K562 (cell line): ENCODE data around the gene ZNF599. TPM values are rescaled to one million over a fixed set of nuclear protein-coding genes. Genes with fewer than 3 reads are reported as not detected.

ENCODE experiments used
- FOXJ3 ChIP-seq: sonication (generic); formaldehyde crosslinking; IDR thresholded peaks from 2 replicates; pipeline ENCODE4 v1.4.0; 2020; ENCODE audit warnings: mild to moderate bottlenecking, missing genetic modification reagents
- GABPB1 ChIP-seq: sonication (generic); formaldehyde crosslinking; IDR thresholded peaks from 2 replicates; pipeline ENCODE4 v1.8.0; 2022; ENCODE audit warnings: mild to moderate bottlenecking, missing genetic modification reagents
- KAT8 ChIP-seq: fragments of 450-650 bp; IDR thresholded peaks from 2 replicates; pipeline ENCODE4 v1.6.1; 2016; ENCODE audit warnings: low read depth, mild to moderate bottlenecking
- LCOR ChIP-seq: sonication (generic); formaldehyde crosslinking; IDR thresholded peaks from 2 replicates; pipeline ENCODE4 v1.8.0; 2022; ENCODE audit warnings: mild to moderate bottlenecking, missing genetic modification reagents
- MAZ ChIP-seq, 2 experiments: fragments of 450-650 bp in 1 of 2; sonication (generic) in 1 of 2; formaldehyde crosslinking; IDR thresholded peaks in 1 of 2; conservative IDR thresholded peaks in 1 of 2; 2 replicates each; pipeline versions ENCODE4 v1.4.0 to v1.5.0; 2020; ENCODE audit warnings: mild to moderate bottlenecking in 1 of 2, missing genetic modification reagents in 1 of 2
- NCOA4 ChIP-seq: fragments of 450-650 bp; IDR thresholded peaks from 2 replicates; pipeline ENCODE4 v1.6.1; 2018; ENCODE audit warnings: mild to moderate bottlenecking; ENCODE audit not compliant: partially characterized antibody
- NKRF ChIP-seq: fragments of 450-650 bp; IDR thresholded peaks from 2 replicates; pipeline ENCODE4 v1.6.1; 2016; ENCODE audit warnings: borderline replicate concordance
- SAP30 ChIP-seq: fragments of 200-600 bp; sonication (generic); IDR thresholded peaks from 2 replicates; pipeline ENCODE4 v1.6.1; 2012; ENCODE audit warnings: borderline replicate concordance, low read depth, mild to moderate bottlenecking, moderate library complexity, low read length, control low read depth, inconsistent platforms; ENCODE audit not compliant: insufficient read depth, poor library complexity, severe bottlenecking
- TCF7L2 ChIP-seq: fragments of 150-350 bp; IDR thresholded peaks from 2 replicates; pipeline ENCODE4 v1.6.1; 2016; ENCODE audit warnings: low read depth, mild to moderate bottlenecking, low read length, moderate library complexity
- ZBTB40 ChIP-seq, 2 experiments: fragments of 450-650 bp in 1 of 2; sonication (generic) in 1 of 2; formaldehyde crosslinking in 1 of 2; IDR thresholded peaks; 2 replicates each; pipeline versions ENCODE4 v1.7.1 to v1.9.0; 2016 to 2022; ENCODE audit warnings: inconsistent platforms in 1 of 2, mild to moderate bottlenecking in 1 of 2, missing genetic modification reagents in 1 of 2
- ZNF589 ChIP-seq: fragments of 200-800 bp; sonication (Bioruptor generic); IDR thresholded peaks from 2 replicates; pipeline ENCODE4 v1.6.1; 2016; ENCODE audit warnings: low read depth, missing genetic modification characterization, missing compliant biosample characterization
- polyA plus RNA-seq, 8 experiments: library from polyadenylated mRNA; depleted of rRNA in 4 of 8; stranded (reverse) in 5 of 8; unstranded in 3 of 8; fragments of >200 nt; fragmentation: Nextera tagmentation in 2 of 8; fragmentation: Illumina TruSeq in 1 of 8; extraction: Ambion mirVana in 2 of 8; extraction: Trizol in 1 of 8; gene quantifications; 2 replicates each; pipeline versions ENCODE4 v1.2.1 to v1.2.3, GENCODE V29; 2011 to 2014; ENCODE audit warnings: inconsistent platforms in 1 of 8, missing spikeins in 1 of 8
- total RNA-seq, 7 experiments: library from RNA; depleted of rRNA in 6 of 7; stranded (reverse); fragments of >200 nt in 6 of 7; fragmentation: Illumina TruSeq in 2 of 7; extraction: Trizol in 2 of 7; gene quantifications; 2 replicates each; pipeline versions ENCODE4 v1.2.1 to v1.2.3, GENCODE V29; 2011 to 2021; ENCODE audit warnings: low replicate concordance in 1 of 7
- TF ChIP-seq, protein P1 (sequence below): fragments of 450-650 bp; formaldehyde crosslinking; conservative IDR thresholded peaks from 2 replicates; pipeline ENCODE4 v1.4.0; 2022; ENCODE audit warnings: mild to moderate bottlenecking, missing genetic modification characterization

The ZNF599 gene
- total and polyA plus RNA-seq, 9 of the 15 experiments (the other 6 are each of a cell fraction or from before 2014, with no cell fraction given) = 0.71 to 6.7 (median 2.8) TPM

DNA sequence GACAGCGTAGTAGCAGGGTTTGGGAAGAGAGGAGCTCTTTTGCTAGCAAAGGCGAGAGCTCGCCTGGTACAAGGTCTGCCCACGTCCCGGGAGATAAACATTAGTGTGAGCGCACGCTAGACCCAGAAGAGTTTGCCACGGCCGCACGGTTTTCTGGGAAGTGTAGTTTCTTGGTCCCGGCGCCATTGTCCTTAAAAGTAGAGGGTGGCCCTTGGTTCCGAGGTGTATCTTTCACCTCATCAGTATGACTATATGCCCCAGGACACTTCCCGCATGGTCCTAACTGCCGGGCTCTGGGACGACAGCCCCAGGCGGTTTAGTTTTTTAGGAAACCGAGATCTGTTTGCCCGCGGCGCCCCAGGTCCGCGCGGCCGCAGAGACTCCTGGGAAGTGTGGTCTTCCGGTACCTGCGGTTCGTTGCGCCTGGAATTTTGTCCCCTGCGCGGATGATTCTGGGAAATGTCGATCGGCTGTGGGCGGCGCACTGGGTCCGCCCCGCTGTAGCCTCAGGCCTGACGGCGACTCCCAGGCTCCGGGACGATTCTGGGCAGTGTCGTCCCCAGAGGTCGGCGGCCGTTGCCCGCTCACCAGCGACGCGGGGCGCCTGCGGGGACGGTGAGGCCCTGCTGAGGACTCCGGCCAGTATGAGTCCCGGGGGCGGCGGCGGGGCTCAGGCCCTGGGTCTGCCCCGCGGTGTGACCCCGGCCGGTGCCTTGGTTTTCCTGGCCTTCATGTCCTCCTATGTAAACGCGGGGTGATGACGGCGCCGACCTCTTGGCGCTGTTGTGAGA, 39.1 kb downstream of the ZNF599 start, which contains the start of gene ZNF181 (continued):
- TF ChIP-seq NKRF (peak; percentile 78; the same call in 1 of the 2 replicates), TCF7L2 (no peak), NCOA4 (no peak), FOXJ3 (CRISPR knock-in tag) (no peak), LCOR (CRISPR knock-in tag) (0 out of 2 replicates have a peak, but pooled peaks have one; percentile 49), ZNF589 (CRISPR knock-in tag) (peak; percentile 76; the same call in 1 of the 2 replicates), KAT8 (peak; percentile 47; the same call in 1 of the 2 replicates), SAP30 (peak; percentile 64), GABPB1 (CRISPR knock-in tag) (peak; percentile 92), ZBTB40 (IDR thresholded peaks at IDR 0.05) (peak; percentile 90), ZBTB40 (CRISPR knock-in tag; IDR thresholded peaks at IDR 0.05) (no peak), MAZ (CRISPR knock-in tag; conservative IDR thresholded peaks at IDR 0.05 in 1 of 2, IDR thresholded peaks at IDR 0.05 in 1 of 2) (peak; percentile 52 to 88; a peak in 3 of 4 replicates)
- TF ChIP-seq, protein P1, sequence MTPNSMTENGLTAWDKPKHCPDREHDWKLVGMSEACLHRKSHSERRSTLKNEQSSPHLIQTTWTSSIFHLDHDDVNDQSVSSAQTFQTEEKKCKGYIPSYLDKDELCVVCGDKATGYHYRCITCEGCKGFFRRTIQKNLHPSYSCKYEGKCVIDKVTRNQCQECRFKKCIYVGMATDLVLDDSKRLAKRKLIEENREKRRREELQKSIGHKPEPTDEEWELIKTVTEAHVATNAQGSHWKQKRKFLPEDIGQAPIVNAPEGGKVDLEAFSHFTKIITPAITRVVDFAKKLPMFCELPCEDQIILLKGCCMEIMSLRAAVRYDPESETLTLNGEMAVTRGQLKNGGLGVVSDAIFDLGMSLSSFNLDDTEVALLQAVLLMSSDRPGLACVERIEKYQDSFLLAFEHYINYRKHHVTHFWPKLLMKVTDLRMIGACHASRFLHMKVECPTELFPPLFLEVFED (CRISPR knock-in tag) = no peak
